HepG2 (cell line): Measurements from ENCODE around the gene ARHGEF4. TPM values are rescaled to one million over a fixed set of nuclear protein-coding genes. Genes with fewer than 3 reads are reported as not detected.
A peak's percentile ranks its signal among the peaks of the same experiment; 100 is the strongest.
"Not testable (repeated sequence)": the region's sequence is repeated elsewhere in the genome, so short reads cannot be mapped to it uniquely, and the experiment has no call there.

Source experiments
- ATAC-seq: fragments of 200-7000 bp; cut with Tn5 transposase; 3 replicates; pipeline ENCODE4 v1.9.1; 2020; ENCODE audit warnings: mild to moderate bottlenecking, moderate library complexity
- BruUV-seq: library from RNA; stranded (reverse); fragments of 400-500 nt; replicated peaks from 2 replicates; lab custom pipeline; 2021; lab: Mats Ljungman, UMichigan
- CTCF ChIA-PET: fragments of 300-600 bp; formaldehyde crosslinking; extraction: SDS; loops from one replicate; lab custom pipeline; 2021; ENCODE audit warnings: low total read pairs, inconsistent platforms, low intra/inter-chr PET ratio; lab: Yijun Ruan, JAX
- POLR2A ChIA-PET: fragments of 350-600 bp; sonication (Branson Sonifier 250); formaldehyde crosslinking; loops from one replicate; lab custom pipeline; 2020; ENCODE audit warnings: antibody characterized with exemption, inconsistent platforms; lab: Yijun Ruan, JAX
- DNase-seq: peaks from one replicate; pipeline ENCODE4 v3.0.0-alpha.2; 2015; ENCODE audit warnings: low spot score
- FAIRE-seq: peaks from 3 replicates; lab custom pipeline; 2011; peaks lifted over from hg19 to GRCh38; lab: Jason Lieb, UNC
- H2AFZ ChIP-seq: one replicate; pipeline ENCODE4 v1.6.1; 2011; ENCODE audit warnings: low read length, inconsistent platforms
- H3K27ac ChIP-seq: fragments of 300-600 bp; 3 replicates; pipeline ENCODE4 v1.8.0; 2011; ENCODE audit warnings: mixed run types, mild to moderate bottlenecking, mixed read lengths, low read length, inconsistent platforms; ENCODE audit not compliant: insufficient read depth; ENCODE audit errors: extremely low read length
- H3K27me3 ChIP-seq, 2 experiments: fragments of 200-600 bp in 1 of 2; 2 replicates in 1 of 2; 3 replicates in 1 of 2; pipeline versions ENCODE4 v1.6.0 to v1.8.0; 2011; ENCODE audit warnings: low read length in 2 of 2, mild to moderate bottlenecking in 2 of 2, moderate library complexity in 2 of 2, inconsistent platforms in 1 of 2; ENCODE audit not compliant: insufficient read depth in 2 of 2, control insufficient read depth in 1 of 2
- H3K36me3 ChIP-seq, 2 experiments: fragments of 200-600 bp in 1 of 2; replicated peaks in 1 of 2; 2 replicates in 1 of 2; 3 replicates in 1 of 2; pipeline versions ENCODE4 v1.5.1 to v1.8.0; 2011; ENCODE audit warnings: low read length in 2 of 2, inconsistent platforms in 1 of 2; ENCODE audit not compliant: insufficient read depth in 2 of 2, control insufficient read depth in 1 of 2
- H3K4me1 ChIP-seq: 2 replicates; pipeline ENCODE4 v1.5.1; 2012; ENCODE audit warnings: low read length, inconsistent platforms; ENCODE audit not compliant: insufficient read depth
- H3K4me2 ChIP-seq: 2 replicates; pipeline ENCODE4 v1.6.0; 2011; ENCODE audit warnings: low read depth, low read length, inconsistent platforms
- H3K4me3 ChIP-seq, 3 experiments: fragments of 200-600 bp in 1 of 3; sonication (generic), shearing (Covaris generic) in 1 of 3; replicated peaks in 1 of 3; 2 replicates each; pipeline ENCODE4 v1.5.1; 2011 to 2016; ENCODE audit warnings: low read length in 3 of 3, inconsistent platforms in 2 of 3, low read depth in 2 of 3, mild to moderate bottlenecking in 2 of 3, control low read depth in 1 of 3, mixed read lengths in 1 of 3; ENCODE audit not compliant: insufficient read depth in 1 of 3
- H3K79me2 ChIP-seq: one replicate; pipeline ENCODE4 v1.6.1; 2011; ENCODE audit warnings: low read length, inconsistent platforms; ENCODE audit not compliant: insufficient read depth
- H3K9ac ChIP-seq: 2 replicates; pipeline ENCODE4 v1.6.0; 2011; ENCODE audit warnings: mild to moderate bottlenecking, low read depth, low read length, inconsistent platforms; ENCODE audit not compliant: insufficient read depth
- H3K9me3 ChIP-seq: 2 replicates; pipeline ENCODE4 v1.5.1; 2012; ENCODE audit warnings: mild to moderate bottlenecking, low read length
- H4K20me1 ChIP-seq: 2 replicates; pipeline ENCODE4 v1.6.0; 2011; ENCODE audit warnings: inconsistent platforms, mild to moderate bottlenecking, low read length, moderate library complexity; ENCODE audit not compliant: insufficient read depth
- ZNF121 ChIP-seq: sonication (generic); formaldehyde crosslinking; IDR thresholded peaks from 2 replicates; pipeline ENCODE4 v1.5.0; 2020; ENCODE audit warnings: mild to moderate bottlenecking, missing genetic modification reagents
- ZNF768 ChIP-seq: sonication (generic); formaldehyde crosslinking; IDR thresholded peaks from 2 replicates; pipeline ENCODE4 v1.4.0; 2020; ENCODE audit warnings: missing genetic modification reagents
- WGBS: methylation state at CpG from one replicate; pipeline ENCODE4 v1.1.6; 2017; ENCODE audit warnings: low lambda C conversion rate; 5-methylcytosine and 5-hydroxymethylcytosine counted together
- in situ Hi-C: cut with HindIII; loops from 2 replicates; pipeline ENCODE4 v1.10.0; 2017; ENCODE audit warnings: low pct_unique_long_range_greater_than_20kb; ENCODE audit not compliant: extremely low pct_ligation_motif_present
- intact Hi-C: fragments of 100-400 bp; cut with micrococcal nuclease; formaldehyde crosslinking; loops from one replicate; pipeline ENCODE4 v1.10.0; 2022; ENCODE audit not compliant: unreplicated experiment
- polyA plus RNA-seq, 8 experiments: library from polyadenylated mRNA; depleted of rRNA in 3 of 8; stranded (reverse) in 7 of 8; unstranded in 1 of 8; fragments of >200 nt; fragmentation: Illumina TruSeq in 4 of 8; extraction: Trizol in 4 of 8; gene quantifications; 2 replicates each; pipeline versions ENCODE4 v1.2.1 to v1.2.3, GENCODE V29; 2011 to 2016; ENCODE audit warnings: low read depth in 4 of 8, missing spikeins in 1 of 8, mixed read lengths in 1 of 8; ENCODE audit not compliant: insufficient read depth in 1 of 8
- total RNA-seq, 5 experiments: library from RNA; depleted of rRNA; stranded (reverse); fragments of >200 nt; fragmentation: Illumina TruSeq; extraction: Trizol; gene quantifications; 2 replicates each; pipeline ENCODE4 v1.2.3, GENCODE V29; 2016; ENCODE audit warnings: low read depth in 1 of 5

Gene ARHGEF4
- total and polyA plus RNA-seq, 2 of the 13 experiments (the other 11 are each of a cell fraction or from before 2014, with no cell fraction given), result 0.11 to 0.13 TPM

DNA sequence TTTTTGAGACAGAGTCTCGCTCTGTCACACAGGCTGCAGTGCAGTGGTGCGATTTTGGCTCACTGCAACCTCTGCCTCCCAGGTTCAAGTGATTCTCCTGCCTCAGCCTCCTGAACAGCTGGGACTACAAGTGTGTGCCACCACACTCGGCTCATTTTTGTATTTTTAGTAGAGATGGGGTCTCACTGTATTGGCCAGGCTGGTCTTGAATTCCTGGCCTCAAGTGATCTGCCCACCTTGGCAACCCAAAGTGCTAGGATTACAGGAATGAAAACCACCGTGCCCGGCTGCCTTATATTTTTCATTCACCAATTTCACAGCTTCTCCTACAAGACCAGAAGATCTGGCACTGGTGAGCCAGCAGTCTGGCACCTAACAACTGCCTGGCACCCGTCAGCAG lies 231.5 kb downstream of the ARHGEF4 start:
- H3K4me3 ChIP-seq, DNase-seq, H2AFZ ChIP-seq, POLR2A ChIA-PET, CTCF ChIA-PET, FAIRE-seq, BruUV-seq, ATAC-seq, H3K9ac ChIP-seq, in situ Hi-C loops: not testable (repeated sequence)
- Histone ChIP-seq H3K4me1 (peaks cover 18% of the 10 kb centered on the region), H4K20me1 (peaks cover 34% of the 10 kb centered on the region)
- peak; percentile 93 for TF ChIP-seq ZNF121
- TF ChIP-seq ZNF768, result peak; percentile 53; the same call in 1 of the 2 replicates
- TF ChIP-seq, all 625 proteins: peak for 2; not testable (repeated sequence) for 623
- Histone ChIP-seq H3K79me2 (peaks cover 76% of the 10 kb centered on the region), H3K36me3 (peaks cover 32 to 69% of the 10 kb centered on the region in 2 experiments)
- H3K27me3 ChIP-seq, intact Hi-C loops, H3K9me3 ChIP-seq, H3K27ac ChIP-seq, H3K4me2 ChIP-seq: not testable (repeated sequence)
- WGBS, result 95% methylated on average over 6 of the region's 6 CpGs

DNA sequence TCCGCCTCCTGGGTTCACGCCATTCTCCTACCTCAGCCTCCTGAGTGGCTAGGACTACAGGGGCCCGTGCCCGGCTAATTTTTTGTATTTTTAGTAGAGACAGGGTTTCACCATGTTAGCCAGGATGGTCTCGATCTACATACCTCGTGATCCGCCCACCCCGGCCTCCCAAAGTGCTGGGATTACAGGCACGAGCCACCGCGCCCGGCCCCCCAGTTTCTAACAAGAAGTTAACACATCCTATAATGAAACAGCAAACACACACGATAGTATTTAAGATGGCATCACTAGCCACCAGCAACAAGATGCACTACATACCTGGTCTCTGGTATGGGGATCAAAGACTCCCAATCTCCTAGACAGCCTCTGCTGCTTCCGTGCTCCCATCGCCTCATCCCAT lies 238.9 kb downstream of the ARHGEF4 start:
- POLR2A ChIA-PET, FAIRE-seq, in situ Hi-C loops, H3K9ac ChIP-seq, H2AFZ ChIP-seq, H3K4me3 ChIP-seq, ATAC-seq, H3K9me3 ChIP-seq, H3K27ac ChIP-seq, intact Hi-C loops, BruUV-seq, CTCF ChIA-PET, DNase-seq, H3K27me3 ChIP-seq, H3K4me2 ChIP-seq: not testable (repeated sequence)
- Histone ChIP-seq H3K79me2 (peaks cover 66% of the 10 kb centered on the region), H4K20me1 (peaks cover 30% of the 10 kb centered on the region), H3K4me1 (peaks cover 30% of the 10 kb centered on the region), H3K36me3 (peaks cover 40 to 81% of the 10 kb centered on the region in 2 experiments)
- 96% methylated on average over 15 of the region's 15 CpGs for WGBS
